Stimulated activated CD8-positive, alpha-beta memory T cell treated with anti-CD3 and anti-CD28 coated beads, Interleukin-15, amount 100 ng/mL, for 48 hours (primary cell): ENCODE data around the gene POLN.

ENCODE experiments used
- DNase-seq, 2 donors: peaks; one replicate each; pipeline ENCODE4 v3.0.0-alpha.2; 2020; ENCODE audit warnings: low read depth in 2 of 2

POLN gene

GRCh38 chr4:2083116-2083825 lies 158.7 kb downstream of the POLN start:
- no peak for DNase-seq

DNA sequence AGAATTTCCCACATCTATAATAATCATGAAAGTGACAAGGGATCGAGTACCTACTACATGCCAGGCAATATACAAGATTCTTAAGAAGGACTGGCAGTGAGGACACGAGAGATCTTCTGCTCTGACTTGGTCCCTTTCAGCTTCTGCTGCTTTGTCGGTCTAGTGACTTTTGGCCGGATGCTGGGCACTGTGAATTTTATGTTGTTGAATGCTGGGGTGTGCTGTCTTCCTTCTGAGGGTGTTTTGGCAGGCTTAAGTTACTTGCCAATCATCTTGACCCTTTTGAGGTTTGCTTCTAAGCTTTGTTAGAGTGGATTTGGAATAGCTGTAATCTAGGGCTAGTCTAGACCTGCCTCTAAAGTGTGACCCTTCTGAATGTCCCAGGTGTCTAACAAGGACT lies 159.3 kb downstream of the POLN start:
- no peak for DNase-seq

DNA sequence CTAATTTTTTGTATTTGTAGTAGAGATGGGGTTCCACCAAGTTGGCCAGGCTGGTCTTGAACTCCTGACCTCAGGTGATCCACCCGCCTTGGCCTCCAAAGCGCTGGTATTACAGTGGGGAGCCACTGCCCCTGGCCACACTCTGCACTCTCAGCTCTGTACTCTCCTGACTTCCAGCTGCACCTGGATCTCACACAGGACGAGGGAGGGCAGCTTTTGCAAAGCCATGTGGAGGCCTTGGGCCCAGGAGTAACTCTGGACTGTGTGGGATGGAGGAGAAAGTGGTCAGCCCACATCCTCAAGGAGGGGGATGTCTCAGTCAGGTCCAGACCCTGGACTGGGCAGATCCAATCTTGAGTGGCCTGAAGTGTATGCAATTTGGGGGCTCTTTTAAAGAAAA lies 159.8 kb downstream of the POLN start:
- no peak for DNase-seq

DNA sequence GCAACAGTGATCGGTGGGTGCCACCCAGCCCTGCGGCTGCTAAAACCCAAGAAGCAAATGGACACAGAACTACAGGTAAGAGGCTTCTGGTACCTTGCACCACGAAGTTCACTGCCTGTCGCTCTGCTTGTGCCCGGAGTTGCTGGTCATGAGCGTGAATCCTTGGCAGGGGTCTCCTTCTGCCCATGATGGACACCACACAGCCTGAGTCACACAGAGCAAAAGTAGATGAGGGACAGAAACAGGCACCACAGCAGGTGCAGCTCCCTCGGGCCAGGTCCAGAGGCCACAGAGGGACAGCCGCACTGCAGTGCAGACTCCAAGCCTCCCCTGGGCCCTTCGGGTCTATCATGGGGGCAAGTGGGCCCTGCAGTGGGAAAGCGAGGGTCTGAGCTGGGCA lies 160.4 kb downstream of the POLN start:
- no peak for DNase-seq

- no peak for DNase-seq
These were observed 161.3 kb downstream of the POLN start for GRCh38 chr4:2080429-2081300.

- no peak for DNase-seq
These were observed 162.0 kb downstream of the POLN start for GRCh38 chr4:2079926-2080325.

GRCh38 chr4:2079006-2079405 lies 162.9 kb downstream of the POLN start:
- DNase-seq, result no peak

DNA sequence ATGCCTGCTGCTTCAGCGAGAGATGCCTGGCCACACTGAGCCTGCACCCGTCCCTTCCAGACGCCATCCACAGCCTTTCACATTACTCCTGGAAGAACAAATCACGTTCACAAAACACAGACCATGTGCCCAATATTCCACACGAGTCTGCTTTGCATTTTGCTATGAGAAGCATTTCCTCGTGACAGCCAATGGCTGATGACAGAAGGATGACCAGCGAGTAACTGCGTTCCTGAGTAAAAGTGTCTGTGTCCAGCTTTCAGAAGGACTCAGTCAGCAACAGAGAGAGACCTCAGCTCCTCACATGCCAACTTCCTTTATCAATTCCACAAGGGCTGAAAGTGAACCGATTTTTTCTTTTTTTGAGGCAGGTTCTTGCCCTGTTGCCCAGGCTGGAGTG lies 163.3 kb downstream of the POLN start:
- DNase-seq, result no peak

DNA sequence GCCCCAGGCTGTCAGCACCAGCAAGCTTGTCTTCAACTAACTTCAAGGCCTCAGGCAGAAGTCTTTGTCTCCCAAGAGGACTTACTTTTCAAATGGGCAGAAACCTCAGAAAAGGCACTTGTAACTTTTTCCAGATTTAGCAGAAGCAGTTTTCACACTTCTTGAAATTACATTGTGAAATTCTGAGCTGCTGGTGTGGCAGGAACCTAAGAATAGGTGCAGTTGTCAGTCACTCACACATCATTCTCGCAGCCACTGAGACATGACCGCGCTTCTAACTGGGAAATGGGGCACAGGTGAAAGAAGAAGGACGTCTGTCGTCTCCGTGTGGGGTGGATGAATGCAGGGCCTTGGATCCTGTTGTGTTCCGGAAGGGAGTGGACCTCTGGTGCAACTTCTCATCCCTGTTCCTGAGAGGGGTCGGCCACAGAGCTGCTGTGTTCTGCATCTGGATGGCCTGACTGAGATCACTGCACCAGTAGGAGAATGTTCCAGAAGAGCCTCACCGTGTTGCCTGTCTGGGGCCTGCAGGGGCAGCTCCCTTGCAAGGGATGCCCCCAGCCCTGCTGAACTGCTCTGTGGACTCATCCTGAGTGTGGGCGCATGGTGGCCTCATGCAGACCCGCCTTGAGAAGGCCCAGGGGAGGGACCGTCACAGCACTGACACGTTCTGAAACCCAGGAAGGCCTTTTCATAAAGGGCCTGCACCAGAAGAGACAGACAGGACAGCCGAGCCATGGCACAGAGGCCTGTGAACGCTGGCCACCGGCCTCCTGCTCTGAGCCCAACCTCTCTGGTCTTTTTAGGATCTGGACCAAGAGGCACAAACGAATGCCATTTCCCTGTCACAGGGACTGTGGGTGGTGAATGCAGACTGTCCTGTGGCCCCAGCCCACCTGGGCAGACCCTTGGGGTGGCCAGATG lies 164.1 kb downstream of the POLN start:
- no peak for DNase-seq

GRCh38 chr4:2076908-2077536 lies 164.9 kb downstream of the POLN start:
- no peak for DNase-seq

DNA sequence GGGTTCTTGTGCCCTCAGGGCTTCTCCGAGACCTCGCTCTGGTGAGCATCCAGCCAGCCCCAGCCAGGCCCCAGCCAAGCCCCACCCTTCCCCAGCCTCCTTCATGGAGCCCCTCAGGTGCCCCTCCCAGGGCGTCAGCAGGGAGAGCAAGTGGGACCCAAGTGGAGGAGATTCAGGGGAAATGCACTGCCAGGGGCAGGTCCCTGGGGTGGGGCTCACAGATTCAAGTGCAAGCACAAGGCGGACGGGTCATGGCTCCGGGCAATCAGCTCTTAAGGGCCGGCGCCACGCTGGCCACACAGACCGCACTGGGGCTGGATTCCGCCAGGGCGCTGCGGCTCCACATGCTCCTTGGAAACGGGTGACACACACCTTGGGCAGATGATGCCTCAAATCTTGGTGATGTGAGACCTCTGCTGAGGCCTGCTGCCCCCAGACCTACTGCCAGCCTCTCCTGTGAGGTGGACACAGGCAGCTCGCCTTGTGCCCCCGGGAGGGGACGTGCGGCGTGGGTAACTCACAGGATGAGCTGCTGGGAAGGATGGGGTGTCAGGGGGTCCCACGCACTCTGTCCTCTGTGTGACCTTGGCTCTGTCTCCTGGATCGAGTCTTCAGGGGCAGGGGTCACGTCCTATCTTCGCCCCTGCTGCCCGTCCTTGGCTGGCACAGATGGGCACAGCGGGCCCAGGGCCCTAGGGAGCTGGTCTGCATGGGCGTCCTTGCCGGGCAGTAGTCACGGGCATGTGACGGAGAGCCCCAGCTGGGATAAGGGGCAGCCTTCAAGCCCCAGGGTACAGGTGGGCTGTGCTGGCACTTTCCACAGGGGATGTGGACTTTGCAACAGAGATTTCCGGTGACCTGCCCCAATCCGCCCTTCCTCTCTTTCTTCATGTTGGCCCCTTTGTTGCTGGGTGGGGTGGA lies 165.7 kb downstream of the POLN start:
- DNase-seq, result no peak

DNA sequence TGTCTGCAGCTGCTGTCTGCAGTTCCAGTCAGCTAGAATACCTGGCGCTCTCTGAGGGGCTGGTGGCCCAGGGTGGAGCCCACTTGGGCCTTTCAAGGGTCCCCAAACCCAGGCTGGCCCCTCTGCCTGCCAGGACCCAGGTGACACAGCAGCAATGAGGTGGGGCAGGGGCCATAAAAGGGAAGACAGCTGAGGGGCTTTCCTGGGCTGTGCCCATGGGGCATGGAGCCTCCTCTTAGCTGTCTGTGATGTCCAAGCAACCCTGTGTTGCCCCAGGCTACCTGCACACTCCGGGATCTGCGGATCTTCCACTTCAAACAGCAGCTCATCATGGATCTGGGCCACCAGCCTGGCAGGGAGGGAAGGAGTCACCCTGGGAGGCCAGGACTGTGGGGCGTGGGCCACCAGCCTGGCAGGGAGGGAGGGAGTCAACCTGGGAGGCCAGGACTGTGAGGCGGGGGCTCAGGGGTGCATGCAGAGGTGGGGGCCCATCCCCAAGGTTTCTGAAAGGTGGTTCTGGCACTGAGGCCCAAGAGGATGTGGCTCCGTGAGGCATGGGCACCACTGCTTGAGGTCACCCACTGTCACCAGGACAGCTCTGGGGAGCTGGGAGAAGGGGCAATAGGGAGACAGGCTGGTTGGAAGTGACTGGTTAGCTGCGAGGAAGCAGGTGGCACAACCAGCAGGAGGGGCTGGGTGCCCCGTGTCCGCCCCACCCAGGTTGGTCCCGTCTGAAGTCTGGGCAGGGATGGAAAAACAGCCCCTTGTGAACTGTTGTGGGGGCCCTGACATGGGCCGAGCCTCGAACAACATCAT lies 166.5 kb downstream of the POLN start:
- DNase-seq, result no peak

- DNase-seq, result no peak
These were observed 167.3 kb downstream of the POLN start for GRCh38 chr4:2074588-2074987.

DNA sequence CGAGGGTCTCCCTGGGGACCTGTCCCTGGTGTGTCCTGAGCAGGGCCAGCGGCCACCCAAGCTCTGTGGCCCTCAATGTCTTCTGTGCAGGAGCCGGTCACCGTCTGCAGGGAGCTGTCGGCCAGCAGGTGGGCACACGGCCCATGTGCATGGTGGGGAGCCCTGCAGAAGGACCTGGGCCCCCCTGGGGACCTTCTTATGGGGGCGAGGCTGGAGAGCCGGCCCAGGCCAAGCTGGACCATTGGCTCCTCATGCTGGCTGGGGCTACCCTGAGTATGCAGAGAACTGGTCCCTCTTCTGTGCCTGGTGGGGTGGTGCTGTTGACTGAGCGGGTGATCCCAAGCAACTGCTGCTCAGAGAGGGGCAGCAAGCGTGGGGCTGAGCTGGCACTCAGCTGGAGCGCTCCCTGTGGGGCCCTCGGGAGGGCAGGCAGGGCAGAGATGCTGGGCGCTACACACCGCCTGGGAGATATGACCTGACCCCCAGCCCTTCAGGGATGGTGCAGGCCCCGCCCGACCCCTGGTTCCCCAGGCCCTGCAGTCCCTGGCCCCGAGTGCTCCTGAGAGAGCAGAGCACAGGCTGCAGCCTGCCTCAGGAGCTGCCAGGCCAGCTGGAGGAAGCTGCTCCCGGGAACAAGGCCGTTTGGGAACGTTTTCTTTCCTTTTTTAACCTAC lies 168.0 kb downstream of the POLN start:
- no peak for DNase-seq

GRCh38 chr4:2072971-2073807 lies 168.7 kb downstream of the POLN start:
- no peak for DNase-seq

- no peak for DNase-seq
These were observed 169.7 kb downstream of the POLN start for GRCh38 chr4:2071912-2072867.
